PC-3 (cell line): ENCODE results near the gene CMPK1. TPM values are rescaled to one million over a fixed set of nuclear protein-coding genes. Genes with fewer than 3 reads are reported as not detected.

ENCODE experiments used
- ATAC-seq: fragments of 200-7000 bp; cut with Tn5 transposase; 2 replicates; pipeline ENCODE4 v1.9.1; 2020; ENCODE audit warnings: mild to moderate bottlenecking, moderate library complexity
- BruUV-seq: library from RNA; stranded (reverse); fragments of 400-500 nt; replicated peaks from 2 replicates; lab custom pipeline; 2021; lab: Mats Ljungman, UMichigan
- CTCF ChIA-PET: fragments of 300-600 bp; sonication (Branson Sonifier 250); formaldehyde crosslinking; loops from one replicate; lab custom pipeline; 2022; ENCODE audit warnings: antibody characterized with exemption; lab: Charles Lee
- POLR2A ChIA-PET: fragments of 300-600 bp; sonication (Branson Sonifier 250); formaldehyde crosslinking; loops from one replicate; lab custom pipeline; 2022; ENCODE audit warnings: antibody characterized with exemption; ENCODE audit not compliant: unreplicated experiment; lab: Charles Lee
- DNase-seq: peaks from one replicate; pipeline ENCODE4 v3.0.0-alpha.2; 2015
- H2AFZ ChIP-seq: fragments of 300-600 bp; sonication (generic); 2 replicates; pipeline ENCODE4 v1.6.0; 2016; ENCODE audit warnings: antibody characterized with exemption, low read length
- H3F3A ChIP-seq: fragments of 300-600 bp; sonication (generic); one replicate; pipeline ENCODE4 v1.6.0; 2017; ENCODE audit warnings: antibody characterized with exemption, low read length, control low read depth, mild to moderate bottlenecking; ENCODE audit not compliant: unreplicated experiment
- H3K27ac ChIP-seq: fragments of 300-600 bp; sonication (generic); 2 replicates; pipeline ENCODE4 v1.5.1; 2016; ENCODE audit warnings: mild to moderate bottlenecking, low read length
- H3K27me3 ChIP-seq: fragments of 300-600 bp; sonication (generic); 2 replicates; pipeline ENCODE4 v1.6.1; 2016; ENCODE audit warnings: low read length, mixed read lengths
- H3K36me3 ChIP-seq: fragments of 300-600 bp; sonication (generic); 2 replicates; pipeline ENCODE4 v1.6.1; 2016; ENCODE audit warnings: low read depth, mixed run types, low read length, mixed read lengths
- H3K4me1 ChIP-seq: fragments of 300-600 bp; sonication (generic); 2 replicates; pipeline ENCODE4 v1.5.1; 2016; ENCODE audit warnings: low read length; ENCODE audit not compliant: insufficient read depth
- H3K4me2 ChIP-seq: fragments of 300-600 bp; sonication (generic); 2 replicates; pipeline ENCODE4 v1.6.0; 2016; ENCODE audit warnings: low read length
- H3K4me3 ChIP-seq: fragments of 300-600 bp; sonication (generic); 2 replicates; pipeline ENCODE4 v1.5.1; 2016; ENCODE audit warnings: mild to moderate bottlenecking, low read length, mixed read lengths
- H3K79me2 ChIP-seq: fragments of 300-600 bp; sonication (generic); 2 replicates; pipeline ENCODE4 v1.6.1; 2017; ENCODE audit warnings: low read length, mixed read lengths
- H3K9ac ChIP-seq: fragments of 300-600 bp; sonication (generic); 2 replicates; pipeline ENCODE4 v1.6.0; 2016; ENCODE audit warnings: mild to moderate bottlenecking, low read length
- H3K9me2 ChIP-seq: fragments of 300-600 bp; sonication (generic); replicated peaks from 2 replicates; pipeline ENCODE4 v1.6.1; 2016; ENCODE audit warnings: mixed run types, low read length, mixed read lengths
- H3K9me3 ChIP-seq: fragments of 300-600 bp; sonication (generic); 2 replicates; pipeline ENCODE4 v1.6.1; 2016; ENCODE audit warnings: low read length, mixed read lengths
- H4K20me1 ChIP-seq: fragments of 300-600 bp; sonication (generic); 2 replicates; pipeline ENCODE4 v1.6.1; 2016; ENCODE audit warnings: low read length, mixed read lengths
- EZH2 ChIP-seq: fragments of 300-600 bp; sonication (generic); IDR thresholded peaks from one replicate; pipeline ENCODE4 v1.6.1; 2017; ENCODE audit warnings: antibody characterized with exemption, mild to moderate bottlenecking, low read length; ENCODE audit not compliant: unreplicated experiment
- EZH2phosphoT487 ChIP-seq: fragments of 300-600 bp; sonication (generic); IDR thresholded peaks from 2 replicates; pipeline ENCODE4 v1.6.1; 2018; ENCODE audit warnings: mild to moderate bottlenecking, antibody characterized with exemption, low read length, borderline replicate concordance
- intact Hi-C: fragments of 100-400 bp; cut with micrococcal nuclease; formaldehyde crosslinking; loops from 2 replicates; pipeline ENCODE4 v1.9.0; 2023
- total RNA-seq: library from RNA; depleted of rRNA; stranded (reverse); fragments of >200 nt; gene quantifications from 2 replicates; pipeline ENCODE4 v1.2.3, GENCODE V29; 2014
- TF ChIP-seq, protein P1 (sequence below): fragments of 300-600 bp; sonication (generic); conservative IDR thresholded peaks from 2 replicates; pipeline ENCODE4 v1.5.1; 2017; ENCODE audit warnings: antibody characterized with exemption, low read depth, mild to moderate bottlenecking, low read length

The CMPK1 gene
- total RNA-seq, 1 experiment from 2014 or later, result 86.2 TPM

DNA sequence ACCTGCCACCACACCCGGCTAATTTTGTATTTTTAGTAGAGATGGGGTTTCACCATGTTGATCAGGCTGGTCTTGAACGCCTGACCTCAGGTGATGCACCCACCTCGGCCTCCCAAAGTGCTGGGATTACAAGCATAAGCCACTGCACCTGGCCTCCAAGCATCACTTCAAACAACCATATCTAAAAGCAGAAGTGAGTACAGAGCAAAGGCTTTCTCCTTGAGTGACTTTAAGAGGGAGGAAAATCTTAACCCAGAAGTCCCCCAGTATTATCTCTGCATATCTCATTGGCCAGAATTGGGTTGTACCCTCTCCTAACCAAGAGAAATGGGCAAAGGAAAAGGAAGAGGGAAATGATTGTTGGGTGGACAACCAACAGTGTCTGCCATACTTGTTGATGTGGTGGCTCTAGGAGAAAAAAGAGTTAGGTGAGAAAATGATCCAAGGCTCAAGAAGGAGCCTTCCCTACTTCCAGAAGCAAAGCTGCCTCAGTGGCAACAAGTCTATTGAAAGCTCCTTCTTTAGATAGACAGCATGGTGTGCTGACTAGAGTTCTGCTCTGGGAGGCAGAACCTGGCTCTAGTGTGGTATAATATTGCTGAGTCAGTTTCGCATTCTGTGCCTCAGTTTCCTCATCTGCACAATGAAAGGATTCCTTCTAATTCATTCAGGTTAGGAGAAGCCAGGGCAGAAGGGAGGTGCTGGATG lies 65.7 kb downstream of the CMPK1 start:
- ChIA-PET CTCF (no interaction called here), POLR2A (no interaction called here)
- no peaks in the 10 kb centered on the region for H3K79me2 ChIP-seq

DNA sequence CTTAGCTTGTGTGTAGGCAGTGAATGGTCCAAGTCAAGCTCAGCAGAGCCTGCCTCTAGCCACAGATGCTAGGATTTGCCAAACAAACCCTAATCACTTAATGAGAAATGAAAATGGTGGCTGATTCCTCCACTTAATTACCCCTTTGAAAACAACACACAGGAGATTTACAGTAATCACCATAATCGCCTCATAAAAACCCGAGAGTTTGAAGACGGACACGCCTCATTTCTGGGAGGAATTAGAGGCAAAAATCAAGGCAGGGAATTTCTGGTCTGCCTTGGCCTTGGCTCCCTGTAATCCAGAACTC lies 66.2 kb downstream of the CMPK1 start:
- BruUV-seq, result no TSS peak
- CTCF ChIA-PET, result no interaction called here

More for the DNA sequence above, 65.7 kb downstream of the CMPK1 start:
- Histone ChIP-seq H3K9me2 (no peaks in the 10 kb centered on the region), H3F3A (no peaks in the 10 kb centered on the region), H3K4me2 (no peak overlapping the region), H3K4me3 (no peak overlapping the region), H3K36me3 (no peaks in the 10 kb centered on the region), H4K20me1 (no peaks in the 10 kb centered on the region), H3K9me3 (no peaks in the 10 kb centered on the region), H2AFZ (no peak overlapping the region), H3K27ac (no peak overlapping the region), H3K4me1 (no peaks in the 10 kb centered on the region), H3K9ac (no peak overlapping the region), H3K27me3 (no peaks in the 10 kb centered on the region)
- DNase-seq (no peak), ATAC-seq (no peak)
- intact Hi-C loops, result no loop called here
- no TSS peak for BruUV-seq
- TF ChIP-seq EZH2phosphoT487, result no peak
- TF ChIP-seq, protein P1, sequence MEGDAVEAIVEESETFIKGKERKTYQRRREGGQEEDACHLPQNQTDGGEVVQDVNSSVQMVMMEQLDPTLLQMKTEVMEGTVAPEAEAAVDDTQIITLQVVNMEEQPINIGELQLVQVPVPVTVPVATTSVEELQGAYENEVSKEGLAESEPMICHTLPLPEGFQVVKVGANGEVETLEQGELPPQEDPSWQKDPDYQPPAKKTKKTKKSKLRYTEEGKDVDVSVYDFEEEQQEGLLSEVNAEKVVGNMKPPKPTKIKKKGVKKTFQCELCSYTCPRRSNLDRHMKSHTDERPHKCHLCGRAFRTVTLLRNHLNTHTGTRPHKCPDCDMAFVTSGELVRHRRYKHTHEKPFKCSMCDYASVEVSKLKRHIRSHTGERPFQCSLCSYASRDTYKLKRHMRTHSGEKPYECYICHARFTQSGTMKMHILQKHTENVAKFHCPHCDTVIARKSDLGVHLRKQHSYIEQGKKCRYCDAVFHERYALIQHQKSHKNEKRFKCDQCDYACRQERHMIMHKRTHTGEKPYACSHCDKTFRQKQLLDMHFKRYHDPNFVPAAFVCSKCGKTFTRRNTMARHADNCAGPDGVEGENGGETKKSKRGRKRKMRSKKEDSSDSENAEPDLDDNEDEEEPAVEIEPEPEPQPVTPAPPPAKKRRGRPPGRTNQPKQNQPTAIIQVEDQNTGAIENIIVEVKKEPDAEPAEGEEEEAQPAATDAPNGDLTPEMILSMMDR, result no peak
- TF ChIP-seq EZH2, result no peak

DNA sequence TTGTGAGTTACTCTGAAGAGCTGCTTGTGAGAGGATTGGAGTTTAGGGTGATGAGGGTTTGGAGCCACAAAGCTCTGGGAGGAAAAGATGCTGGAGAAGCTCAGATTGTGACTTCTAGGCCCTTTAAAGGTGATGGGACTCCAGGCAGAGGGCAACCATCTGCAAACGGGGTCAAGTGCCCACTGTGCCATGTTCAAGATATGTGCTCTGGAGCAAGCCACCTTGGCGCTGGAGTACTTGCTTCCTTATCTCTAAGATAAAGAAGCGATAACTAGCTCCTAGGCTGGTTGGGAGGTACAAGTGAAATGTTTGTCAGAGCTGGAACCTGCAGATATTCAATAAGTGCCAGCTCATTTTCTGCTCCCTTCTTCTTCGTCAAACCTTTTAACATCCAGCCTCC lies 68.2 kb downstream of the CMPK1 start:
- ChIA-PET CTCF (no interaction called here), POLR2A (no interaction called here)
- no peaks in the 10 kb centered on the region for H3K9me3 ChIP-seq
- no peak overlapping the region for H3K4me2 ChIP-seq
- no peak overlapping the region for H3K4me3 ChIP-seq
- H2AFZ ChIP-seq, result no peak overlapping the region
- no peaks in the 10 kb centered on the region for H3K36me3 ChIP-seq
- no peaks in the 10 kb centered on the region for H3K4me1 ChIP-seq
- no peaks in the 10 kb centered on the region for H4K20me1 ChIP-seq
- no peak overlapping the region for H3K27ac ChIP-seq
- no TSS peak for BruUV-seq
- no peaks in the 10 kb centered on the region for H3K27me3 ChIP-seq
- no peaks in the 10 kb centered on the region for H3K9me2 ChIP-seq
- DNase-seq (no peak), ATAC-seq (no peak)
- intact Hi-C loops, result no loop called here
- no peak overlapping the region for H3K9ac ChIP-seq
- no peaks in the 10 kb centered on the region for H3F3A ChIP-seq
- no peak for TF ChIP-seq EZH2phosphoT487
- TF ChIP-seq EZH2, result no peak
- TF ChIP-seq, protein P1, result no peak
- no peaks in the 10 kb centered on the region for H3K79me2 ChIP-seq

More for the DNA sequence above, 66.2 kb downstream of the CMPK1 start:
- intact Hi-C loops, result no loop called here
- H3K9ac ChIP-seq, result no peak overlapping the region
- no peak overlapping the region for H3K27ac ChIP-seq
- H3K27me3 ChIP-seq, result no peaks in the 10 kb centered on the region
- H3K36me3 ChIP-seq, result no peaks in the 10 kb centered on the region
- no peaks in the 10 kb centered on the region for H3K79me2 ChIP-seq
- TF ChIP-seq EZH2, result no peak
- TF ChIP-seq, protein P1, result no peak
- no peak for TF ChIP-seq EZH2phosphoT487
- no peaks in the 10 kb centered on the region for H4K20me1 ChIP-seq
- no peak overlapping the region for H2AFZ ChIP-seq
- no peaks in the 10 kb centered on the region for H3K9me3 ChIP-seq
- H3K4me2 ChIP-seq, result no peak overlapping the region
- DNase-seq (no peak), ATAC-seq (no peak)
- H3F3A ChIP-seq, result no peaks in the 10 kb centered on the region
- H3K4me1 ChIP-seq, result no peaks in the 10 kb centered on the region
- POLR2A ChIA-PET, result no interaction called here
- no peaks in the 10 kb centered on the region for H3K9me2 ChIP-seq
- H3K4me3 ChIP-seq, result no peak overlapping the region
